ENCODE measurements around the gene DLG2.

DNA sequence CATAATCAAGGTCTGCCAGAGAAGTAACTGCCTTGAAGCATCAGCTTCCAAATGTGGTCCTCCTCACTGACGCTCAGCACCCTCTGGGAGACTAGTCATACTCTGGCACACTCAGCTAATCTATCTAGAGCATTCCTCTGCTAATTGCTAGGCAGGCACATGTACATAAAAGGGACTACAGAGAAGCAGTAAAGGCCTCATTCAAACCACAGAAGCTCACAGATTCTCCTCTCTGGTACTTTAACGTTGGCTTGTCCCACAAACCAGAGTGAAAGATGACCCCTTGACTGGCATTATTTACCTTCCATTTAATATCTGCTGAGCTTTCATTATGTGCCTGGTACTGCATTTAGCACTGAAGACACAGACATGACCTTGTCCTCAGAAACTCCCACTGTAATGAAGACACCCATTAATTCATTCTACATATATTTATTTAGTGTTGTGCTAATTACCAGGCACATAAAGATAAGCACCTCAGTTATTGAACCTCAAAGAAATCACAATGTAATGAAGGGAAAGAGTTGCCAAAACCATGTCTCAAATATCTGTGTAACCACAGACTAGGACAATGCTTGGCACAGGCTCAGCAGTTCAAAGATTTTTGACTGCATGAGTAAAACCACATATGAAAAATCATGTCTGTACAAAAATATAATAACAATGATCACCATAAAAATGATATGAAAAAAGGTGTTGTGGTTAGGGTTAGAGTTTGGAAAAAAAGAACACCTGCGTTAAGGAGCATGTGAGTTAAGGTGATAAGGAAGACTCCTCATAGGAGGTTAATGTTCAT, 550.4 kb downstream of the DLG2 start:
- TF ChIP-seq, protein P1, sequence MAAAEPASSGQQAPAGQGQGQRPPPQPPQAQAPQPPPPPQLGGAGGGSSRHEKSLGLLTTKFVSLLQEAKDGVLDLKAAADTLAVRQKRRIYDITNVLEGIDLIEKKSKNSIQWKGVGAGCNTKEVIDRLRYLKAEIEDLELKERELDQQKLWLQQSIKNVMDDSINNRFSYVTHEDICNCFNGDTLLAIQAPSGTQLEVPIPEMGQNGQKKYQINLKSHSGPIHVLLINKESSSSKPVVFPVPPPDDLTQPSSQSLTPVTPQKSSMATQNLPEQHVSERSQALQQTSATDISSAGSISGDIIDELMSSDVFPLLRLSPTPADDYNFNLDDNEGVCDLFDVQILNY (CRISPR knock-in tag; IDR thresholded peaks at IDR 0.05) = no peak
- TF ChIP-seq, protein P2, sequence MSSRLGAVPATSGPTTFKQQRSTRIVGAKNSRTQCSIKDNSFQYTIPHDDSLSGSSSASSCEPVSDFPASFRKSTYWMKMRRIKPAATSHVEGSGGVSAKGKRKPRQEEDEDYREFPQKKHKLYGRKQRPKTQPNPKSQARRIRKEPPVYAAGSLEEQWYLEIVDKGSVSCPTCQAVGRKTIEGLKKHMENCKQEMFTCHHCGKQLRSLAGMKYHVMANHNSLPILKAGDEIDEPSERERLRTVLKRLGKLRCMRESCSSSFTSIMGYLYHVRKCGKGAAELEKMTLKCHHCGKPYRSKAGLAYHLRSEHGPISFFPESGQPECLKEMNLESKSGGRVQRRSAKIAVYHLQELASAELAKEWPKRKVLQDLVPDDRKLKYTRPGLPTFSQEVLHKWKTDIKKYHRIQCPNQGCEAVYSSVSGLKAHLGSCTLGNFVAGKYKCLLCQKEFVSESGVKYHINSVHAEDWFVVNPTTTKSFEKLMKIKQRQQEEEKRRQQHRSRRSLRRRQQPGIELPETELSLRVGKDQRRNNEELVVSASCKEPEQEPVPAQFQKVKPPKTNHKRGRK (CRISPR knock-in tag; IDR thresholded peaks at IDR 0.05; ENCODE audit: borderline replicate concordance) = no peak
- TF ChIP-seq FOXP1 (CRISPR knock-in tag; IDR thresholded peaks at IDR 0.05; ENCODE audit: borderline replicate concordance) (no peak), NR1H2 (CRISPR knock-in tag; IDR thresholded peaks at IDR 0.05) (no peak), FOXP4 (CRISPR knock-in tag; IDR thresholded peaks at IDR 0.05) (no peak), ETV6 (CRISPR knock-in tag; IDR thresholded peaks at IDR 0.05) (no peak), ZNF416 (CRISPR knock-in tag; IDR thresholded peaks at IDR 0.05) (no peak)
- TF ChIP-seq, protein P3, sequence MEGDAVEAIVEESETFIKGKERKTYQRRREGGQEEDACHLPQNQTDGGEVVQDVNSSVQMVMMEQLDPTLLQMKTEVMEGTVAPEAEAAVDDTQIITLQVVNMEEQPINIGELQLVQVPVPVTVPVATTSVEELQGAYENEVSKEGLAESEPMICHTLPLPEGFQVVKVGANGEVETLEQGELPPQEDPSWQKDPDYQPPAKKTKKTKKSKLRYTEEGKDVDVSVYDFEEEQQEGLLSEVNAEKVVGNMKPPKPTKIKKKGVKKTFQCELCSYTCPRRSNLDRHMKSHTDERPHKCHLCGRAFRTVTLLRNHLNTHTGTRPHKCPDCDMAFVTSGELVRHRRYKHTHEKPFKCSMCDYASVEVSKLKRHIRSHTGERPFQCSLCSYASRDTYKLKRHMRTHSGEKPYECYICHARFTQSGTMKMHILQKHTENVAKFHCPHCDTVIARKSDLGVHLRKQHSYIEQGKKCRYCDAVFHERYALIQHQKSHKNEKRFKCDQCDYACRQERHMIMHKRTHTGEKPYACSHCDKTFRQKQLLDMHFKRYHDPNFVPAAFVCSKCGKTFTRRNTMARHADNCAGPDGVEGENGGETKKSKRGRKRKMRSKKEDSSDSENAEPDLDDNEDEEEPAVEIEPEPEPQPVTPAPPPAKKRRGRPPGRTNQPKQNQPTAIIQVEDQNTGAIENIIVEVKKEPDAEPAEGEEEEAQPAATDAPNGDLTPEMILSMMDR (IDR thresholded peaks at IDR 0.05) = no peak
- TF ChIP-seq, protein P4, sequence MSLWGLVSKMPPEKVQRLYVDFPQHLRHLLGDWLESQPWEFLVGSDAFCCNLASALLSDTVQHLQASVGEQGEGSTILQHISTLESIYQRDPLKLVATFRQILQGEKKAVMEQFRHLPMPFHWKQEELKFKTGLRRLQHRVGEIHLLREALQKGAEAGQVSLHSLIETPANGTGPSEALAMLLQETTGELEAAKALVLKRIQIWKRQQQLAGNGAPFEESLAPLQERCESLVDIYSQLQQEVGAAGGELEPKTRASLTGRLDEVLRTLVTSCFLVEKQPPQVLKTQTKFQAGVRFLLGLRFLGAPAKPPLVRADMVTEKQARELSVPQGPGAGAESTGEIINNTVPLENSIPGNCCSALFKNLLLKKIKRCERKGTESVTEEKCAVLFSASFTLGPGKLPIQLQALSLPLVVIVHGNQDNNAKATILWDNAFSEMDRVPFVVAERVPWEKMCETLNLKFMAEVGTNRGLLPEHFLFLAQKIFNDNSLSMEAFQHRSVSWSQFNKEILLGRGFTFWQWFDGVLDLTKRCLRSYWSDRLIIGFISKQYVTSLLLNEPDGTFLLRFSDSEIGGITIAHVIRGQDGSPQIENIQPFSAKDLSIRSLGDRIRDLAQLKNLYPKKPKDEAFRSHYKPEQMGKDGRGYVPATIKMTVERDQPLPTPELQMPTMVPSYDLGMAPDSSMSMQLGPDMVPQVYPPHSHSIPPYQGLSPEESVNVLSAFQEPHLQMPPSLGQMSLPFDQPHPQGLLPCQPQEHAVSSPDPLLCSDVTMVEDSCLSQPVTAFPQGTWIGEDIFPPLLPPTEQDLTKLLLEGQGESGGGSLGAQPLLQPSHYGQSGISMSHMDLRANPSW (CRISPR knock-in tag; conservative IDR thresholded peaks at IDR 0.05; ENCODE audit: low read depth) = no peak
- TF ChIP-seq, protein P5, sequence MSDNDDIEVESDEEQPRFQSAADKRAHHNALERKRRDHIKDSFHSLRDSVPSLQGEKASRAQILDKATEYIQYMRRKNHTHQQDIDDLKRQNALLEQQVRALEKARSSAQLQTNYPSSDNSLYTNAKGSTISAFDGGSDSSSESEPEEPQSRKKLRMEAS (CRISPR knock-in tag; IDR thresholded peaks at IDR 0.05) = no peak

All from WTC11 (cell line).